ENCODE results near the gene OR10G2.
"Not testable (repeated sequence)": the region's sequence is repeated elsewhere in the genome, so short reads cannot be mapped to it uniquely, and the experiment has no call there.

The OR10G2 gene

GRCh38 chr14:21634840-21635239 lies at the start of gene OR10G2:
OR10G2 (minus strand) TSS chr14:21634940; CDS start chr14:21634842, 98 bp downstream.
- no peak for DNase-seq

- no peak for DNase-seq
These were observed 45.3 kb upstream of the OR10G2 start for GRCh38 chr14:21680072-21680471.

- DNase-seq = no peak
These were observed 40.8 kb upstream of the OR10G2 start for GRCh38 chr14:21675566-21675965.

- DNase-seq = no peak
These were observed 39.0 kb upstream of the OR10G2 start, which contains the start of gene OR4E1 for GRCh38 chr14:21673718-21674117. OR4E1 (minus strand) TSS chr14:21673818; CDS start chr14:21670935, 2,883 bp downstream.

GRCh38 chr14:21672116-21672515 lies 37.4 kb upstream of the OR10G2 start:
- DNase-seq = no peak

- no peak for DNase-seq
These were observed 36.6 kb upstream of the OR10G2 start for GRCh38 chr14:21671371-21671770.

GRCh38 chr14:21669284-21669683 lies 34.5 kb upstream of the OR10G2 start:
- DNase-seq = no peak

- no peak for DNase-seq
These were observed 33.6 kb upstream of the OR10G2 start for GRCh38 chr14:21668377-21668776.

GRCh38 chr14:21656980-21657379 lies 22.2 kb upstream of the OR10G2 start:
- no peak for DNase-seq

- no peak for DNase-seq
These were observed 19.5 kb upstream of the OR10G2 start for GRCh38 chr14:21654215-21654614.

- DNase-seq = no peak
These were observed 18.7 kb upstream of the OR10G2 start, which contains the start of gene OR4E2 for GRCh38 chr14:21653331-21653885. OR4E2 (plus strand) TSS chr14:21653835; CDS start chr14:21665083, 11,248 bp downstream.

GRCh38 chr14:21652209-21652808 lies 17.6 kb upstream of the OR10G2 start:
- DNase-seq = no peak

GRCh38 chr14:21647380-21647779 lies 12.6 kb upstream of the OR10G2 start:
- no peak for DNase-seq

- DNase-seq = no peak
These were observed 8.7 kb upstream of the OR10G2 start for GRCh38 chr14:21643407-21643806.

GRCh38 chr14:21642683-21643082 lies 7.9 kb upstream of the OR10G2 start:
- no peak for DNase-seq

- DNase-seq = no peak
These were observed 3.7 kb downstream of the OR10G2 start for GRCh38 chr14:21631084-21631483.

GRCh38 chr14:21630503-21630902 lies 4.2 kb downstream of the OR10G2 start:
- DNase-seq = not testable (repeated sequence)

GRCh38 chr14:21626491-21627230 lies 8.1 kb downstream of the OR10G2 start:
- no peak for DNase-seq

- DNase-seq = no peak
These were observed 17.1 kb downstream of the OR10G2 start for GRCh38 chr14:21617614-21618013.

- no peak for DNase-seq
These were observed 20.5 kb downstream of the OR10G2 start for GRCh38 chr14:21614240-21614639.

GRCh38 chr14:21612324-21612723 lies 22.4 kb downstream of the OR10G2 start:
- no peak for DNase-seq

GRCh38 chr14:21602181-21602580 lies 32.6 kb downstream of the OR10G2 start:
- not testable (repeated sequence) for DNase-seq

GRCh38 chr14:21589317-21589716 lies 45.4 kb downstream of the OR10G2 start:
- no peak for DNase-seq
